Measurements from ENCODE around the gene SERGEF. TPM values are rescaled to one million over a fixed set of nuclear protein-coding genes. Genes with fewer than 3 reads are reported as not detected.

SERGEF gene
- total RNA-seq, 6 experiments from 2014 or later = 8.4 to 19.5 (median 15.8) TPM

DNA sequence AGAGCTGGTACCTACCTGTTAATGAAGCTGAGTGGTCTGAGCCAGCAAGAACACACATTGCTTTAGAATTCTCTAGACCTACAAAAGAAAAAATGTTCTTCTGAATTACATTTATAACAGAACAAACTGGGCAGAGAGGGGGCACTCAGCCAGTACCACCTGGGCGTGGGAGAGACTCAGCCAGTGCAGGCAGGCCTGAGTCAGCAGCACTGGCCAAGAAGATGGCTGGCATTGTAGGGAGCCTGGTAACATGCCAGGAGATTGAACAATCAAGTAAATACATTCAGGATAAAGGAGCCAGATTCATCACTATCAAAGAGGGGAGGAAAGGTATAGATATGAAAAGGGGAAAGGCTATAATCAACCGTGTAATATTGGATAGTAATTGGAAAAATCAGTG lies 19.9 kb downstream of the SERGEF start:
- intact Hi-C loops (cut with DNase I) = no loop called here
- Histone ChIP-seq H3K4me1 (no peaks in the 10 kb centered on the region), H3K27me3 (no peaks in the 10 kb centered on the region), H3K27ac (no peak overlapping the region), H3K4me3 (no peak overlapping the region), H3K36me3 (no peaks in the 10 kb centered on the region), H3K9me3 (no peaks in the 10 kb centered on the region)
- peak in 2 of 3 donors; percentile 47 to 57 for DNase-seq
- TF ChIP-seq, protein P1, sequence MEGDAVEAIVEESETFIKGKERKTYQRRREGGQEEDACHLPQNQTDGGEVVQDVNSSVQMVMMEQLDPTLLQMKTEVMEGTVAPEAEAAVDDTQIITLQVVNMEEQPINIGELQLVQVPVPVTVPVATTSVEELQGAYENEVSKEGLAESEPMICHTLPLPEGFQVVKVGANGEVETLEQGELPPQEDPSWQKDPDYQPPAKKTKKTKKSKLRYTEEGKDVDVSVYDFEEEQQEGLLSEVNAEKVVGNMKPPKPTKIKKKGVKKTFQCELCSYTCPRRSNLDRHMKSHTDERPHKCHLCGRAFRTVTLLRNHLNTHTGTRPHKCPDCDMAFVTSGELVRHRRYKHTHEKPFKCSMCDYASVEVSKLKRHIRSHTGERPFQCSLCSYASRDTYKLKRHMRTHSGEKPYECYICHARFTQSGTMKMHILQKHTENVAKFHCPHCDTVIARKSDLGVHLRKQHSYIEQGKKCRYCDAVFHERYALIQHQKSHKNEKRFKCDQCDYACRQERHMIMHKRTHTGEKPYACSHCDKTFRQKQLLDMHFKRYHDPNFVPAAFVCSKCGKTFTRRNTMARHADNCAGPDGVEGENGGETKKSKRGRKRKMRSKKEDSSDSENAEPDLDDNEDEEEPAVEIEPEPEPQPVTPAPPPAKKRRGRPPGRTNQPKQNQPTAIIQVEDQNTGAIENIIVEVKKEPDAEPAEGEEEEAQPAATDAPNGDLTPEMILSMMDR (IDR thresholded peaks at IDR 0.05) = no peak
- no peak for TF ChIP-seq POLR2A (IDR thresholded peaks at IDR 0.05)
- peak in 3 of 4 donors; percentile 36 to 79 (median 77) for ATAC-seq
- WGBS (ENCODE audit: insufficient coverage, low coverage, low lambda C conversion rate, missing lambda C conversion rate) = 70% methylated on average over 2 of the region's 2 CpGs

DNA sequence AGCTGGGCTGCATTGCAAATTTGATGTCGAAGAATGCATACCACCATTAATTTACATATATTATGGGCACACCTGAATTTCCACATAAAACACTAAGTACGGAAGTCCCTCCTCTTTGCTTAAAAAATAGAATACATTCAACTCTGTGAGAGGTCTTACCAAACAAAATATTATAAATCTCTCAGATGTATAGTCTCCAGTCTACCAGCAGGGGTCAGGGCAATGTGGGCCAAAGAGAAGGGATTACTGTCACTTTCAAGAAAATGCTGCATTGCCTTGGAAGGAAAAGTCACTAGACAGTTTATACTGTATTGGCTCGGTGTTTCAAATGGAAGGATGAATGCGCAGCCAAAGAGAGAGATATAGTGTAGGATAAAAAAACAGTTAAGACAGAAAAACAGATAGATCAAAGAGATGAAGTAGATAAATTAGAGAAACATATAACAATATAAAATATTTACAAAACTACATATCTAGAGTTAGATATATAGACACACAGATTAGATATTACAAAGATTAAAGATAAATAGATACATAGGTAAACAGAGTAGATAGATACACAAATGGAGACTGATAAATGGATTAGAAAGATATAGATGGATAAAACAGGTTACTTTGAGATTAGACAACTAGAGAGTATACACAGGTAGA lies 20.9 kb downstream of the SERGEF start:
- no peaks in the 10 kb centered on the region for H3K27me3 ChIP-seq
- TF ChIP-seq, protein P1 (IDR thresholded peaks at IDR 0.05) = peak; percentile 73 to 86 (median 80)
- TF ChIP-seq POLR2A (IDR thresholded peaks at IDR 0.05) = no peak
- peaks cover 0 to 3% (median 0%) of the 10 kb centered on the region in 4 donors for H3K4me1 ChIP-seq
- H3K36me3 ChIP-seq = no peaks in the 10 kb centered on the region
- 42% methylated on average over 4 of the region's 4 CpGs for WGBS (ENCODE audit: insufficient coverage, low coverage, low lambda C conversion rate, missing lambda C conversion rate)
- H3K27ac ChIP-seq = no peak overlapping the region
- peak; percentile 74 to 83 (median 82) for ATAC-seq
- no peak overlapping the region for H3K4me3 ChIP-seq
- H3K9me3 ChIP-seq = no peaks in the 10 kb centered on the region
- DNase-seq = no peak
- intact Hi-C loops (cut with DNase I) = no loop called here

DNA sequence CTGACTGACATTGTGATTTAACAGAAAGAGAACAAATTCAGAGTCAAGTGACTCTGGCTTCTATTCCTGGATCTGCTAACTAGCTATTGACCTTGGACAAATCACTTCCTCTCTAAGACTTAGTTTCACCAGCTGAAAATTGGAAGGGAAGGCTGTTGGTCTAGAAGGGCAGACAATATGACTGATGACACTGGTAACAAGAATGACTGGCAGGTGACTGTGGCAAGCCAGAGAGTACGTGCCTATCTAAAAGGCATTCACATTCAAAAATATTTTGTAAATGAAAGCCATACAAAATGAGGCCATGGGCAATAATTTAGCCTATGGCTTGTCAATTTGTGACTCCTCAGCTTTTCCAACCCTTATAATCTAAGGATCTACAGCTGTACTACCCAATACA lies 23.5 kb downstream of the SERGEF start:
- Histone ChIP-seq H3K27me3 (no peaks in the 10 kb centered on the region), H3K4me1 (peaks cover 0 to 7% (median 0%) of the 10 kb centered on the region in 4 donors), H3K36me3 (no peaks in the 10 kb centered on the region), H3K4me3 (no peak overlapping the region), H3K9me3 (no peaks in the 10 kb centered on the region), H3K27ac (no peak overlapping the region)
- 100% methylated on average over 1 of the region's 1 CpG for WGBS (ENCODE audit: insufficient coverage, low coverage, low lambda C conversion rate, missing lambda C conversion rate)
- no peak for ATAC-seq
- no peak for DNase-seq
- no peak for TF ChIP-seq POLR2A (IDR thresholded peaks at IDR 0.05)
- TF ChIP-seq, protein P1 (IDR thresholded peaks at IDR 0.05) = no peak
- intact Hi-C loops (cut with DNase I) = loop anchor here in 1 of 2 donors (5.0 to 10.0 kb wide), 2 partner anchors 232 to 385 kb away; no protein-coding TSS in a partner anchor

DNA sequence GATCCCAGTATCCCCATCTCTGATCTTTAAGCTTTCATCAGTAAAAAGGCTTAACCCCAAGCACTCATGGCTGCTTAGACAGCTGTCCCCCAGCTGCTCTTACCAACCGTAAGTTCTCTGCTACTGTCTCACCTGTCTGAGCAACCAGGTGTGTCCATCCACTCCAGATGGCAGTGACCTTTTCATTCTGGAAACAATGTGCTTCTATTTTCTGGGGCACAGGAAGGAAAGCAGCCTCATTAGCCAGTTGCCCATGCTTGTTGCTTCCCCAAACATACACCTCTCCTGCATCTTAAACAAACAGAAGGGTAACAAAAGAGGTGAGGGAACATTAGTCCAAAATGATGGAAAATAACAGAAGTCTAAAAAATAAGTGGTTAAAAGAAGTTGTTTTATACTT lies 24.4 kb downstream of the SERGEF start:
- 80% methylated on average over 1 of the region's 1 CpG for WGBS (ENCODE audit: insufficient coverage, low coverage, low lambda C conversion rate, missing lambda C conversion rate)
- H3K27ac ChIP-seq = no peak overlapping the region
- TF ChIP-seq, protein P1 (IDR thresholded peaks at IDR 0.05) = no peak
- TF ChIP-seq POLR2A (IDR thresholded peaks at IDR 0.05) = no peak
- H3K4me1 ChIP-seq = peaks cover 0 to 7% (median 0%) of the 10 kb centered on the region in 4 donors
- intact Hi-C loops (cut with DNase I) = loop anchor here in 1 of 2 donors (5.0 to 10.0 kb wide), 2 partner anchors 231 to 384 kb away; no protein-coding TSS in a partner anchor
- H3K27me3 ChIP-seq = no peaks in the 10 kb centered on the region
- ATAC-seq = no peak
- no peaks in the 10 kb centered on the region for H3K9me3 ChIP-seq
- no peak for DNase-seq
- no peak overlapping the region for H3K4me3 ChIP-seq
- H3K36me3 ChIP-seq = no peaks in the 10 kb centered on the region
